HCT116 (cell line): Measurements from ENCODE around the gene PRKACA. TPM values are rescaled to one million over a fixed set of nuclear protein-coding genes. Genes with fewer than 3 reads are reported as not detected.

ENCODE experiments used
- ATAC-seq: fragments of 200-7000 bp; cut with Tn5 transposase; 2 replicates; pipeline ENCODE4 v1.9.1; 2020; ENCODE audit warnings: mild to moderate bottlenecking, moderate library complexity
- BruUV-seq: library from RNA; stranded (reverse); fragments of 400-500 nt; replicated peaks from 2 replicates; lab custom pipeline; 2021; lab: Mats Ljungman, UMichigan
- CTCF ChIA-PET: fragments of 300-600 bp; sonication (Branson Sonifier 250); formaldehyde crosslinking; loops from one replicate; lab custom pipeline; 2021; ENCODE audit warnings: antibody characterized with exemption; lab: Charles Lee
- POLR2A ChIA-PET: fragments of 300-600, 350-600 bp; sonication (Branson Sonifier 250); formaldehyde crosslinking; loops from one replicate; lab custom pipeline; 2021; ENCODE audit warnings: antibody characterized with exemption; lab: Charles Lee
- RAD21 ChIA-PET, 2 experiments: fragments of 300-600 bp; sonication (Branson Sonifier 250); formaldehyde crosslinking; loops; one replicate each; lab custom pipeline; 2023; ENCODE audit warnings: low total read pairs in 2 of 2; ENCODE audit not compliant: uncharacterized antibody in 2 of 2, unreplicated experiment in 2 of 2, low non-redundant PET in 1 of 2; lab: Charles Lee
- DNase-seq: peaks from one replicate; pipeline ENCODE4 v3.0.0-alpha.2; 2010; ENCODE audit warnings: low read depth, low spot score
- H2AFZ ChIP-seq: fragments of 200-600 bp; shearing (Covaris generic), sonication (generic); 2 replicates; pipeline ENCODE4 v1.6.1; 2017; ENCODE audit warnings: low read depth, mixed run types, mixed read lengths, antibody characterized with exemption, low read length; ENCODE audit not compliant: poor library complexity, severe bottlenecking
- H3K27ac ChIP-seq: 2 replicates; pipeline ENCODE4 v1.5.1; 2012; ENCODE audit warnings: low read depth, low read length
- H3K27me3 ChIP-seq: fragments of 200-600 bp; sonication (generic); 2 replicates; pipeline ENCODE4 v1.6.1; 2016; ENCODE audit warnings: mixed run types, low read length, mixed read lengths; ENCODE audit not compliant: insufficient read depth
- H3K36me3 ChIP-seq, 2 experiments: fragments of 200-500 bp in 1 of 2; fragments of 200-600 bp in 1 of 2; sonication (Bioruptor generic) in 1 of 2; sonication (generic) in 1 of 2; 2 replicates each; pipeline versions ENCODE4 v1.5.1 to v1.6.1; 2014 to 2016; ENCODE audit warnings: low read length in 2 of 2, inconsistent platforms in 1 of 2, mixed read lengths in 1 of 2, mixed run types in 1 of 2; ENCODE audit not compliant: insufficient read depth in 2 of 2, control insufficient read depth in 1 of 2
- H3K4me1 ChIP-seq, 2 experiments: fragments of 200-600 bp in 1 of 2; sonication (generic) in 1 of 2; 2 replicates each; pipeline versions ENCODE4 v1.5.1 to v1.6.1; 2012 to 2017; ENCODE audit warnings: low read length in 2 of 2, inconsistent platforms in 1 of 2, mild to moderate bottlenecking in 1 of 2, mixed read lengths in 1 of 2, mixed run types in 1 of 2, moderate library complexity in 1 of 2; ENCODE audit not compliant: insufficient read depth in 2 of 2, control insufficient read depth in 1 of 2
- H3K4me2 ChIP-seq: fragments of 200-600 bp; sonication (generic); 2 replicates; pipeline ENCODE4 v1.6.1; 2017; ENCODE audit warnings: mixed run types, low read length, mixed read lengths
- H3K4me3 ChIP-seq, 2 experiments: fragments of 200-600 bp in 1 of 2; sonication (generic) in 1 of 2; replicated peaks in 1 of 2; 2 replicates each; pipeline ENCODE4 v1.5.1; 2011 to 2016; ENCODE audit warnings: low read length in 2 of 2, control low read depth in 1 of 2, low read depth in 1 of 2, mild to moderate bottlenecking in 1 of 2, mixed read lengths in 1 of 2, mixed run types in 1 of 2
- H3K79me2 ChIP-seq: fragments of 200-600 bp; sonication (generic); 2 replicates; pipeline ENCODE4 v1.6.1; 2017; ENCODE audit warnings: mild to moderate bottlenecking, mixed run types, low read length, moderate library complexity, mixed read lengths; ENCODE audit not compliant: insufficient read depth
- H3K9ac ChIP-seq: fragments of 200-600 bp; sonication (generic); 2 replicates; pipeline ENCODE4 v1.6.1; 2016; ENCODE audit warnings: low read length, mixed read lengths
- H3K9me2 ChIP-seq: fragments of 200-600 bp; sonication (generic), shearing (Covaris generic); 2 replicates; pipeline ENCODE4 v1.6.1; 2017; ENCODE audit warnings: mixed run types, mild to moderate bottlenecking, moderate library complexity; ENCODE audit not compliant: insufficient read depth
- H3K9me3 ChIP-seq, 2 experiments: fragments of 200-500 bp in 1 of 2; fragments of 200-600 bp in 1 of 2; sonication (Bioruptor generic) in 1 of 2; sonication (generic) in 1 of 2; 2 replicates each; pipeline ENCODE4 v1.6.1; 2014 to 2017; ENCODE audit warnings: low read length in 2 of 2, mixed read lengths in 2 of 2, inconsistent platforms in 1 of 2, low read depth in 1 of 2, mild to moderate bottlenecking in 1 of 2, mixed run types in 1 of 2, moderate library complexity in 1 of 2; ENCODE audit not compliant: control insufficient read depth in 1 of 2, insufficient read depth in 1 of 2
- H4K20me1 ChIP-seq: fragments of 200-600 bp; sonication (generic), shearing (Covaris generic); 2 replicates; pipeline ENCODE4 v1.6.1; 2017; ENCODE audit warnings: mixed run types, mild to moderate bottlenecking, moderate library complexity; ENCODE audit not compliant: insufficient read depth
- CBX3 ChIP-seq: IDR thresholded peaks from 2 replicates; pipeline ENCODE4 v1.6.1; 2012; ENCODE audit warnings: low read depth
- CEBPB ChIP-seq: IDR thresholded peaks from 2 replicates; pipeline ENCODE4 v1.6.1; 2012; ENCODE audit warnings: low read depth
- EGR1 ChIP-seq: IDR thresholded peaks from 2 replicates; pipeline ENCODE4 v1.6.1; 2012; ENCODE audit warnings: low read depth
- ELF1 ChIP-seq: IDR thresholded peaks from 2 replicates; pipeline ENCODE4 v1.6.1; 2012; ENCODE audit warnings: low read depth, borderline replicate concordance
- EZH2phosphoT487 ChIP-seq: fragments of 200-600 bp; IDR thresholded peaks from 2 replicates; pipeline ENCODE4 v1.6.1; 2018; ENCODE audit warnings: antibody characterized with exemption, borderline replicate concordance
- FOSL1 ChIP-seq: IDR thresholded peaks from 2 replicates; pipeline ENCODE4 v1.6.1; 2012; ENCODE audit warnings: low read depth
- JUND ChIP-seq: IDR thresholded peaks from 2 replicates; pipeline ENCODE4 v1.6.1; 2012
- POLR2A ChIP-seq: IDR thresholded peaks from 2 replicates; pipeline ENCODE4 v1.7.0; 2011; ENCODE audit warnings: borderline replicate concordance; ENCODE audit not compliant: insufficient read depth, insufficient read length; ENCODE audit errors: extremely low read depth
- RAD21 ChIP-seq: IDR thresholded peaks from 2 replicates; pipeline ENCODE4 v1.6.1; 2012; ENCODE audit warnings: low read depth, mild to moderate bottlenecking
- SP1 ChIP-seq: IDR thresholded peaks from 2 replicates; pipeline ENCODE4 v1.6.1; 2012; ENCODE audit warnings: low read depth
- SRF ChIP-seq: IDR thresholded peaks from 2 replicates; pipeline ENCODE4 v1.6.1; 2012; ENCODE audit warnings: low read depth
- TCF7L2 ChIP-seq: IDR thresholded peaks from 2 replicates; pipeline ENCODE4 v1.7.0; 2011; ENCODE audit warnings: borderline replicate concordance, inconsistent platforms; ENCODE audit not compliant: insufficient read depth, insufficient read length; ENCODE audit errors: extremely low read depth
- YY1 ChIP-seq: IDR thresholded peaks from 2 replicates; pipeline ENCODE4 v1.6.1; 2011; ENCODE audit warnings: low read length, low read depth, moderate library complexity, mild to moderate bottlenecking; ENCODE audit not compliant: insufficient replicate concordance; ENCODE audit errors: extremely low read depth
- ZFX ChIP-seq: fragments of 450-650 bp; IDR thresholded peaks from 2 replicates; pipeline ENCODE4 v1.6.1; 2017
- ZNF274 ChIP-seq: fragments of 200-500 bp; sonication (Bioruptor generic); IDR thresholded peaks from 2 replicates; pipeline ENCODE4 v1.6.1; 2014; ENCODE audit warnings: mild to moderate bottlenecking, low read depth, low read length, inconsistent platforms
- intact Hi-C: fragments of 100-400 bp; cut with micrococcal nuclease; formaldehyde crosslinking; loops from 2 replicates; pipeline ENCODE4 v1.10.0; 2022
- total RNA-seq: library from RNA; stranded (reverse); gene quantifications from one replicate; pipeline ENCODE4 v1.2.1, GENCODE V29; 2021; ENCODE audit not compliant: unreplicated experiment
- TF ChIP-seq, protein P1 (sequence below): IDR thresholded peaks from 2 replicates; pipeline ENCODE4 v1.6.1; 2012
- TF ChIP-seq, protein P2 (sequence below): IDR thresholded peaks from 2 replicates; pipeline ENCODE4 v1.6.1; 2011; ENCODE audit warnings: mild to moderate bottlenecking, low read length, moderate library complexity; ENCODE audit not compliant: insufficient replicate concordance; ENCODE audit errors: extremely low read depth
- TF ChIP-seq, protein P3 (sequence below), 3 experiments: fragments of 200-600 bp in 1 of 3; sonication (generic) in 1 of 3; IDR thresholded peaks in 2 of 3; conservative IDR thresholded peaks in 1 of 3; 2 replicates each; pipeline ENCODE4 v1.5.1; 2012 to 2017; ENCODE audit warnings: low read depth in 2 of 3, low read length in 2 of 3, antibody characterized with exemption in 1 of 3, borderline replicate concordance in 1 of 3, control low read depth in 1 of 3, mild to moderate bottlenecking in 1 of 3, mixed read lengths in 1 of 3, mixed run types in 1 of 3, moderate library complexity in 1 of 3; ENCODE audit not compliant: insufficient read depth in 1 of 3
- TF ChIP-seq, protein P4 (sequence below): IDR thresholded peaks from 2 replicates; pipeline ENCODE4 v1.6.1; 2012; ENCODE audit warnings: low read depth
- TF ChIP-seq, protein P5 (sequence below): IDR thresholded peaks from 2 replicates; pipeline ENCODE4 v1.6.1; 2012

Gene PRKACA
- total RNA-seq, 1 experiment from 2014 or later, result 95.7 TPM

DNA sequence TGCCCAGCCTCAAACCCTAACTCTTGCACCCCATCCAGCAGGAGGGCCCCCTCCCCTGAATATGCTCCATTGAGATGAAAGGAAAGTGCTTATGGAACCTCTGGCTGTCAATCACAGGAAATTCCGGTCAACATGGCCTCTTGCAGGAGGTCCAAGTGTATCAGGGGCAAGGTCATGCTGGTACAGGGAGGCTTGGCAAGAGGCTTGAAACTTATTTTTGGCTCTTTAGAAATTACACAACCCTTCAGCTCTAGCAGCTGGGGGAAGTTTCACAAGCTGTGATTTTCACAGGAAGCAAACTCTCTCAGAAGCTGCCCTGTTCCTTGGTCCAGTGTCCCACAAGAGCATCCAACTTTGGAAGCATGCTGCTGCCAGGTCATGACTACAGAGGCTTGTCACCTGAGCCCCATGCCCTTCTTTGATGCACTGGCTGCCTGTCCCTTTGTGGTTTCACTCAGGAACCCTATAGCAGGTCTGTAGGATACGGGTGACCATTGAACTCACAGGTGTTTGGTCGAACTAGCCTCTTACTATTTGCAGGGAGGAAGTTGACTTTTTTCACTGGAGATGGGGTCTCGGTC, 10.5 kb upstream of the PRKACA start:
- Histone ChIP-seq H3K36me3 (peaks cover 9 to 27% of the 10 kb centered on the region in 2 experiments), H3K9me3 (no peaks in the 10 kb centered on the region), H3K27me3 (no peaks in the 10 kb centered on the region), H3K9ac (no peak overlapping the region), H2AFZ (no peak overlapping the region), H3K79me2 (peaks cover 26% of the 10 kb centered on the region), H3K4me3 (no peak overlapping the region), H4K20me1 (no peaks in the 10 kb centered on the region), H3K4me1 (no peaks in the 10 kb centered on the region), H3K9me2 (no peaks in the 10 kb centered on the region), H3K27ac (no peak overlapping the region), H3K4me2 (no peak overlapping the region)
- ChIA-PET CTCF (interaction anchor here (1.9 kb wide), 1 partner anchor 9 kb away, joined by 4 read pairs; the partner anchor contains the start of gene ASF1B), RAD21 (no interaction called here), POLR2A (no interaction called here)
- TF ChIP-seq, protein P1, sequence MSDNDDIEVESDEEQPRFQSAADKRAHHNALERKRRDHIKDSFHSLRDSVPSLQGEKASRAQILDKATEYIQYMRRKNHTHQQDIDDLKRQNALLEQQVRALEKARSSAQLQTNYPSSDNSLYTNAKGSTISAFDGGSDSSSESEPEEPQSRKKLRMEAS, result no peak
- TF ChIP-seq EGR1 (no peak), TCF7L2 (no peak), CEBPB (no peak), CBX3 (no peak), RAD21 (no peak), ZNF274 (no peak), ELF1 (no peak), POLR2A (no peak), JUND (no peak), FOSL1 (no peak), SRF (no peak), YY1 (no peak), SP1 (no peak), EZH2phosphoT487 (no peak), ZFX (no peak)
- TF ChIP-seq, protein P2, sequence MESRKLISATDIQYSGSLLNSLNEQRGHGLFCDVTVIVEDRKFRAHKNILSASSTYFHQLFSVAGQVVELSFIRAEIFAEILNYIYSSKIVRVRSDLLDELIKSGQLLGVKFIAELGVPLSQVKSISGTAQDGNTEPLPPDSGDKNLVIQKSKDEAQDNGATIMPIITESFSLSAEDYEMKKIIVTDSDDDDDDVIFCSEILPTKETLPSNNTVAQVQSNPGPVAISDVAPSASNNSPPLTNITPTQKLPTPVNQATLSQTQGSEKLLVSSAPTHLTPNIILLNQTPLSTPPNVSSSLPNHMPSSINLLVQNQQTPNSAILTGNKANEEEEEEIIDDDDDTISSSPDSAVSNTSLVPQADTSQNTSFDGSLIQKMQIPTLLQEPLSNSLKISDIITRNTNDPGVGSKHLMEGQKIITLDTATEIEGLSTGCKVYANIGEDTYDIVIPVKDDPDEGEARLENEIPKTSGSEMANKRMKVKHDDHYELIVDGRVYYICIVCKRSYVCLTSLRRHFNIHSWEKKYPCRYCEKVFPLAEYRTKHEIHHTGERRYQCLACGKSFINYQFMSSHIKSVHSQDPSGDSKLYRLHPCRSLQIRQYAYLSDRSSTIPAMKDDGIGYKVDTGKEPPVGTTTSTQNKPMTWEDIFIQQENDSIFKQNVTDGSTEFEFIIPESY, result no peak
- TF ChIP-seq, protein P3, sequence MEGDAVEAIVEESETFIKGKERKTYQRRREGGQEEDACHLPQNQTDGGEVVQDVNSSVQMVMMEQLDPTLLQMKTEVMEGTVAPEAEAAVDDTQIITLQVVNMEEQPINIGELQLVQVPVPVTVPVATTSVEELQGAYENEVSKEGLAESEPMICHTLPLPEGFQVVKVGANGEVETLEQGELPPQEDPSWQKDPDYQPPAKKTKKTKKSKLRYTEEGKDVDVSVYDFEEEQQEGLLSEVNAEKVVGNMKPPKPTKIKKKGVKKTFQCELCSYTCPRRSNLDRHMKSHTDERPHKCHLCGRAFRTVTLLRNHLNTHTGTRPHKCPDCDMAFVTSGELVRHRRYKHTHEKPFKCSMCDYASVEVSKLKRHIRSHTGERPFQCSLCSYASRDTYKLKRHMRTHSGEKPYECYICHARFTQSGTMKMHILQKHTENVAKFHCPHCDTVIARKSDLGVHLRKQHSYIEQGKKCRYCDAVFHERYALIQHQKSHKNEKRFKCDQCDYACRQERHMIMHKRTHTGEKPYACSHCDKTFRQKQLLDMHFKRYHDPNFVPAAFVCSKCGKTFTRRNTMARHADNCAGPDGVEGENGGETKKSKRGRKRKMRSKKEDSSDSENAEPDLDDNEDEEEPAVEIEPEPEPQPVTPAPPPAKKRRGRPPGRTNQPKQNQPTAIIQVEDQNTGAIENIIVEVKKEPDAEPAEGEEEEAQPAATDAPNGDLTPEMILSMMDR (IDR thresholded peaks at IDR 0.05 in 2 of 3, conservative IDR thresholded peaks at IDR 0.05 in 1 of 3; ENCODE audit: borderline replicate concordance in 1 of 3, insufficient read depth in 1 of 3, low read depth in 2 of 3, low read length in 2 of 3), result no peak
- TF ChIP-seq, protein P4, sequence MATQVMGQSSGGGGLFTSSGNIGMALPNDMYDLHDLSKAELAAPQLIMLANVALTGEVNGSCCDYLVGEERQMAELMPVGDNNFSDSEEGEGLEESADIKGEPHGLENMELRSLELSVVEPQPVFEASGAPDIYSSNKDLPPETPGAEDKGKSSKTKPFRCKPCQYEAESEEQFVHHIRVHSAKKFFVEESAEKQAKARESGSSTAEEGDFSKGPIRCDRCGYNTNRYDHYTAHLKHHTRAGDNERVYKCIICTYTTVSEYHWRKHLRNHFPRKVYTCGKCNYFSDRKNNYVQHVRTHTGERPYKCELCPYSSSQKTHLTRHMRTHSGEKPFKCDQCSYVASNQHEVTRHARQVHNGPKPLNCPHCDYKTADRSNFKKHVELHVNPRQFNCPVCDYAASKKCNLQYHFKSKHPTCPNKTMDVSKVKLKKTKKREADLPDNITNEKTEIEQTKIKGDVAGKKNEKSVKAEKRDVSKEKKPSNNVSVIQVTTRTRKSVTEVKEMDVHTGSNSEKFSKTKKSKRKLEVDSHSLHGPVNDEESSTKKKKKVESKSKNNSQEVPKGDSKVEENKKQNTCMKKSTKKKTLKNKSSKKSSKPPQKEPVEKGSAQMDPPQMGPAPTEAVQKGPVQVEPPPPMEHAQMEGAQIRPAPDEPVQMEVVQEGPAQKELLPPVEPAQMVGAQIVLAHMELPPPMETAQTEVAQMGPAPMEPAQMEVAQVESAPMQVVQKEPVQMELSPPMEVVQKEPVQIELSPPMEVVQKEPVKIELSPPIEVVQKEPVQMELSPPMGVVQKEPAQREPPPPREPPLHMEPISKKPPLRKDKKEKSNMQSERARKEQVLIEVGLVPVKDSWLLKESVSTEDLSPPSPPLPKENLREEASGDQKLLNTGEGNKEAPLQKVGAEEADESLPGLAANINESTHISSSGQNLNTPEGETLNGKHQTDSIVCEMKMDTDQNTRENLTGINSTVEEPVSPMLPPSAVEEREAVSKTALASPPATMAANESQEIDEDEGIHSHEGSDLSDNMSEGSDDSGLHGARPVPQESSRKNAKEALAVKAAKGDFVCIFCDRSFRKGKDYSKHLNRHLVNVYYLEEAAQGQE, result no peak
- TF ChIP-seq, protein P5, sequence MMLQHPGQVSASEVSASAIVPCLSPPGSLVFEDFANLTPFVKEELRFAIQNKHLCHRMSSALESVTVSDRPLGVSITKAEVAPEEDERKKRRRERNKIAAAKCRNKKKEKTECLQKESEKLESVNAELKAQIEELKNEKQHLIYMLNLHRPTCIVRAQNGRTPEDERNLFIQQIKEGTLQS, result no peak
- no peak for DNase-seq
- BruUV-seq, result no TSS peak
- no peak for ATAC-seq
- intact Hi-C loops, result no loop called here
